Mucosa of descending colon (tissue), 3 donors: ENCODE results near the gene PRSS12. TPM values are rescaled to one million over a fixed set of nuclear protein-coding genes. Genes with fewer than 3 reads are reported as not detected.

ENCODE experiments used
- ATAC-seq: fragments of 200-7000 bp; cut with Tn5 transposase; one replicate; pipeline ENCODE4 v1.9.1; 2020; ENCODE audit warnings: mild to moderate bottlenecking, moderate library complexity
- DNase-seq, 3 donors: peaks; one replicate each; pipeline ENCODE4 v3.0.0-alpha.2; 2020
- H3K36me3 ChIP-seq: fragments of 200-600 bp; one replicate; pipeline ENCODE4 v1.8.0; 2021; ENCODE audit warnings: low read depth, mild to moderate bottlenecking
- H3K4me1 ChIP-seq: fragments of 200-600 bp; one replicate; pipeline ENCODE4 v1.8.0; 2021; ENCODE audit warnings: low read depth, mild to moderate bottlenecking
- H3K4me3 ChIP-seq: fragments of 200-600 bp; one replicate; pipeline ENCODE4 v1.8.0; 2021; ENCODE audit warnings: mild to moderate bottlenecking
- H3K9me3 ChIP-seq: fragments of 200-600 bp; one replicate; pipeline ENCODE4 v1.8.0; 2021; ENCODE audit warnings: mild to moderate bottlenecking
- intact Hi-C, 2 donors: fragments of 100-400 bp; cut with DNase I in 1 of 2; cut with micrococcal nuclease in 1 of 2; formaldehyde crosslinking; loops; one replicate each; pipeline versions ENCODE4 v1.11.0 to v1.11.1; 2022; cut with DNase I, micrococcal nuclease
- total RNA-seq, 3 donors: library from RNA; stranded (reverse); fragmentation: NEBNext Ultra II Directional in 2 of 3; extraction: Animal tissue kit (Norgen Biotek cat#: 25700) in 2 of 3; gene quantifications; one replicate each; pipeline versions ENCODE4 v1.2.1 to v1.2.4, GENCODE V29; 2021 to 2023
- TF ChIP-seq, protein P1 (sequence below): fragments of 200-600 bp; IDR thresholded peaks from one replicate; pipeline ENCODE4 v1.8.0; 2022; ENCODE audit warnings: antibody characterized with exemption, mild to moderate bottlenecking
- donor health status: DM: no; HTN: no; CAD: no; lungs with moderate emphysema.
- donor health status: DM: no; HTN: no; CAD: no.
- donor health status: DM: no; HTN: yes; CAD: no.

PRSS12 gene
- total RNA-seq, 3 donors from 2014 or later, result 12.9 to 41.7 (median 31.1) TPM

DNA sequence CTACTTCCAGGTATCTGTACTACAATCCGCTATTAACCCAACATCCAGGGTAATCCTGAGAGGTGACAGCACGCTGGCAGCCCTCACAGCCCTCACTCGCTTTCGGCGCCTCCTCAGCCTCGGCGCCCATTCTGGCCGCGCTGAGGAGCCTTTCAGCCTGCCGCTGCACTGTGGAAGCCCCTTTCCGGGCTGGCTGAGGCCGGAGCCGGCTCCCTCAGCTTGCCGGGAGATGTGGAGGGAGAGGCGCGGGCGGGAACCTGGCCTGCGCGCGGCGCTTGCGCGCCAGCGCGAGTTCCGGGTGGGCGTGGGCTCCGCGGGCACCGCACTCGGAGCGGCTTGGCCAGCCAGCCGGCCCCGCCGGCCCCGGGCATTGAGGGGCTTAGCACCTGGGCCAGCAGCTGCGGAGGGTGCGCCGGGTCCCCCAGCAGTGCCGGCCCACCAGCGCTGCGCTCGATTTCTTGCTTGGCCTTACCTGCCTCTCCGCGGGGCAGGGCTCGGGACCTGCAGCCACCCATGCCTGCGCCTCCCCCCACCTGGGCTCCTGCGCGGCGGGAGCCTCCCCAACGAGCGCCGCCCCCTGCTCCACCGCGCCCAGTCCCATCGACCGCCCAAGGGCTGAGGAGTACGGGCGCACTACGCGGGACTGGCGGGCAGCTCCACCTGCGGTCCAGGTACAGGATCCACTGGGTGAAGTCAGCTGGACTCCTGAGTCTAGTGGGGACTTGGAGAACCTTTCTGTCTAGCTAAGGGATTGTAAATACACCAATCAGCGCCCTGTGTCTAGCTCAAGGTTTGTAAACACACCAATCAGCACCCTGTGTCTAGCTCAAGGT lies 87.3 kb downstream of the PRSS12 start:
- H3K9me3 ChIP-seq, result no peaks in the 10 kb centered on the region
- H3K36me3 ChIP-seq, result no peaks in the 10 kb centered on the region
- no peaks in the 10 kb centered on the region for H3K4me1 ChIP-seq
- intact Hi-C loops, result no loop called here
- TF ChIP-seq, protein P1, sequence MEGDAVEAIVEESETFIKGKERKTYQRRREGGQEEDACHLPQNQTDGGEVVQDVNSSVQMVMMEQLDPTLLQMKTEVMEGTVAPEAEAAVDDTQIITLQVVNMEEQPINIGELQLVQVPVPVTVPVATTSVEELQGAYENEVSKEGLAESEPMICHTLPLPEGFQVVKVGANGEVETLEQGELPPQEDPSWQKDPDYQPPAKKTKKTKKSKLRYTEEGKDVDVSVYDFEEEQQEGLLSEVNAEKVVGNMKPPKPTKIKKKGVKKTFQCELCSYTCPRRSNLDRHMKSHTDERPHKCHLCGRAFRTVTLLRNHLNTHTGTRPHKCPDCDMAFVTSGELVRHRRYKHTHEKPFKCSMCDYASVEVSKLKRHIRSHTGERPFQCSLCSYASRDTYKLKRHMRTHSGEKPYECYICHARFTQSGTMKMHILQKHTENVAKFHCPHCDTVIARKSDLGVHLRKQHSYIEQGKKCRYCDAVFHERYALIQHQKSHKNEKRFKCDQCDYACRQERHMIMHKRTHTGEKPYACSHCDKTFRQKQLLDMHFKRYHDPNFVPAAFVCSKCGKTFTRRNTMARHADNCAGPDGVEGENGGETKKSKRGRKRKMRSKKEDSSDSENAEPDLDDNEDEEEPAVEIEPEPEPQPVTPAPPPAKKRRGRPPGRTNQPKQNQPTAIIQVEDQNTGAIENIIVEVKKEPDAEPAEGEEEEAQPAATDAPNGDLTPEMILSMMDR, result no peak
- DNase-seq (peak; percentile 61 to 81 (median 67)), ATAC-seq (peak; percentile 93)
- peak overlapping the region; percentile 32 for H3K4me3 ChIP-seq

DNA sequence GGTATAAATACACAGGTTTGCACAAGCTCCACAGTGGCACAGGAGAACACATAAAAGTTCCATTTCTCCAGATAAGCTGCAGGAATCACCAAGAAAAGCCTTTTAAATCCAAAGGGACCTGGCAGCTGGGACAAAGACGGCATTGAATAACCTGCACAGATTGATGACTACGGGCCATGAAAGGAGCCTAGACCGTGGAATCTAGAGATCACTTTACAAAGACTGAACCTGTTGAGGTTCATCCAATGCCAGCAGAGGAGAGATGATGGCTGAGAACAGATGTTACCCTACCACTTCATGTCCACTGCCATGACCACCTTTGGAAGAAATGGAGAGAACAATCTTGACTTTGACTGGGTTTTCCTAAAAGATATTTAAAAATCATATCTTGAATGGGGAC lies 88.7 kb downstream of the PRSS12 start:
- DNase-seq (no peak), ATAC-seq (no peak)
- Histone ChIP-seq H3K4me3 (no peak overlapping the region), H3K4me1 (no peaks in the 10 kb centered on the region), H3K36me3 (no peaks in the 10 kb centered on the region), H3K9me3 (no peaks in the 10 kb centered on the region)
- intact Hi-C loops, result no loop called here
- TF ChIP-seq, protein P1, result no peak

DNA sequence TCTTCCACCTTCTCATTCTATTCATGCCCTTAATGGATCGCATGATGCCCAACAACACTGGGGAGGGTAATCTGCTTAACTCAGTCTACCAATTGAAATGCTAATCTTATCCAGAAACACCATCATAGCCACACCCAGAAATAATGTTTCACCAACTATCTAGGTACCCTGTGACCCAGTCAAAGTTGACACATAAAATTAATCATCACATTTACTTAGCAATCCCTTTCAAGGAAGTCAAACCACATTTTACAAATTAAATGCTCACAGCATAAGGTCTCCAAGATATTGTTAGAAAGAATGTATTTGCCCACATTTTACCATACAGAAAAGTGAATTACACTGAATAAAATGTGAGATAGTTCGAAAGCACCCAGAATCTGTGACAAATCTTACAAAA lies 92.5 kb downstream of the PRSS12 start:
- Histone ChIP-seq H3K4me3 (no peak overlapping the region), H3K4me1 (no peaks in the 10 kb centered on the region), H3K36me3 (no peaks in the 10 kb centered on the region), H3K9me3 (no peaks in the 10 kb centered on the region)
- DNase-seq (no peak), ATAC-seq (no peak)
- TF ChIP-seq, protein P1, result no peak
- intact Hi-C loops, result no loop called here

DNA sequence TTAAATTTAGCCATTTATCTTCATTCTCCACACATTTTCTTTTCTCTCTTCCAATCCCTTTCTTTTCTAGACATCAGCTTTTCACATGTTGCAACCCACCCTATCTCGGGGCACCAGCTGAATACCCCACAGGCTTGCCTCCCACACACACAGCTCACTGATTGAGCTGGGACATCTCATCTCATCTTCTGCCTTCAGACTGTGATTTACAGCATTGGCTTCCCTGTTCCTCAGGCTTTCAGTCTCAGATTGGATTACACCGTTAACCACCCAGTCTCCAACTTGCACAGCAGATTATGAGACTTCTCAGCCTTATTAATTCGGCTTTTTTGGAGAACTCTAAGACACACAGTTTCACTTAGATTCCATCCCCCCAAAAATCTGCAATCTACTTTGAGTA lies 93.7 kb downstream of the PRSS12 start:
- no peaks in the 10 kb centered on the region for H3K36me3 ChIP-seq
- no peak for ATAC-seq
- TF ChIP-seq, protein P1, result no peak
- intact Hi-C loops, result no loop called here
- no peak for DNase-seq
- no peaks in the 10 kb centered on the region for H3K4me1 ChIP-seq
- no peak overlapping the region for H3K4me3 ChIP-seq
- H3K9me3 ChIP-seq, result no peaks in the 10 kb centered on the region

DNA sequence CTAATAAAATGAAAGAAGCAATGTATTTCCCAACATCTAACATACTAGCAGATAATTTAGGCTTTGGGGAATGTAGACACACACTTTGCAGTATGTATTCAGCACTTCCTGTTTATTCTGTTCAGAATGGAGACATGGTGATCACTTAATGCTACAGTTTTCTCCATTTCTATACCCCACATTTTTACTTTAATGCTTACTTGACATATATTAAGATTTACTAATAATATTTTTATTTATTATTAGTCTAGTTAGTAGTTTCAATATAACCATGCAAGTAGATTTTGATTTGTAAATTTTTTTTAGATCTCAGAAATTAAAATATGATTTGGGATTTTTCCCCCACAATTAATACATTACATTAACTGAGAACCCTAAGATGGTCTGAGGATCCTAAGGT lies 98.4 kb downstream of the PRSS12 start:
- DNase-seq, result no peak
- no peaks in the 10 kb centered on the region for H3K36me3 ChIP-seq
- TF ChIP-seq, protein P1, result no peak

More for the DNA sequence above, 98.4 kb downstream of the PRSS12 start:
- ATAC-seq, result no peak
- intact Hi-C loops, result no loop called here
- Histone ChIP-seq H3K4me3 (no peak overlapping the region), H3K4me1 (no peaks in the 10 kb centered on the region), H3K9me3 (no peaks in the 10 kb centered on the region)
